ENCODE data around the gene IL1RAPL2.

IL1RAPL2 gene

DNA sequence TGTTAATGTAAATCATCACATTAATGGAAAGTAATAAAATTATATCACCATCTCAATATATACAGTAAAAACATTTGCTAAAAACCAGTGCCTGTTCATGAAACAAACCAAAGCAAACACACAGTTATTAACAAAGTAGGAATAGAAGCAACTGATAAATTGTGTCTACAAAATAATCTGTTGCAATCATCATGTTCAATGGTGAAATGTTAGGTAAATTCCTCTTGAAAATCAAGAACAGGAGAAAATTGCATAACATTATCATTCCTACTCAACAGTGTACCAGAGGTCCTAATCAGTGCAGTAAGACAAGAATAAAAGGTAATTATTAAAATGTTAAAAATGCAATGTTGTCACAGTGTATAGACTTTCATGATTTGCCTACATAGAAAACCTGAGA lies 402.2 kb downstream of the IL1RAPL2 start:
- in situ Hi-C loops (cut with HindIII; ENCODE audit: low pct_ligation_motif_present, low sequenced_read_pairs): no loop called here
- Histone ChIP-seq H3K27me3 (replicated peaks) (no peaks in the 10 kb centered on the region), H3K36me3 (replicated peaks) (no peaks in the 10 kb centered on the region), H3K4me3 (ENCODE audit: low read depth, low read length) (no peak overlapping the region), H3K27ac (no peak overlapping the region)
- DNase-seq: no peak
- TF ChIP-seq CTCF (IDR thresholded peaks at IDR 0.05; ENCODE audit: low read depth, low read length, missing control alignments): no peak

GRCh38 chrX:104972737-104973136 lies 406.7 kb downstream of the IL1RAPL2 start:
- DNase-seq: no peak
- no peak for TF ChIP-seq CTCF (IDR thresholded peaks at IDR 0.05; ENCODE audit: low read depth, low read length, missing control alignments)
- Histone ChIP-seq H3K27me3 (replicated peaks) (no peaks in the 10 kb centered on the region), H3K36me3 (replicated peaks) (no peaks in the 10 kb centered on the region), H3K4me3 (ENCODE audit: low read depth, low read length) (no peak overlapping the region), H3K27ac (no peak overlapping the region)
- in situ Hi-C loops (cut with HindIII; ENCODE audit: low pct_ligation_motif_present, low sequenced_read_pairs): no loop called here

DNA sequence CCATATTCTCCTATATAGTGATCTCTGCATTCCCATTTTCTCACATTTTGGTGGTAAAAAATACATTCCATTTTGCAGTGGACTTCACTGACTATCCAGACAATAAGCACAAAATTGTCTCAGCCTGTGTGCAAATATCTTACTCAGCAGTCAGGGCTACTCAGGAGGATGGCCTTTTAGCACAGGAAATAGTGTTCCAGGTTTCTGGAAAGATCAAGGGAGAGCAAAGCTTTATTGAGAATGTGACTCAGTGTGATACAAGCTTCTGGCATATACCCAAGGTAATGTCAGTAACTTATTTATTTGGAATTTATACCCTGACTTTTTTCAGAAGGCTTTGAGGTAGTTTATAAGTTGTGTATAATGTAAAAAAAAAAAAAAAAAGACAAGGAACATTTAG lies 421.1 kb downstream of the IL1RAPL2 start:
- in situ Hi-C loops (cut with HindIII; ENCODE audit: low pct_ligation_motif_present, low sequenced_read_pairs): no loop called here
- Histone ChIP-seq H3K4me3 (ENCODE audit: low read depth, low read length) (no peak overlapping the region), H3K27ac (no peak overlapping the region), H3K36me3 (replicated peaks) (no peaks in the 10 kb centered on the region), H3K27me3 (replicated peaks) (no peaks in the 10 kb centered on the region)
- DNase-seq: no peak
- TF ChIP-seq CTCF (IDR thresholded peaks at IDR 0.05; ENCODE audit: low read depth, low read length, missing control alignments): no peak

GRCh38 chrX:104988038-104988437 lies 422.0 kb downstream of the IL1RAPL2 start:
- H3K4me3 ChIP-seq (ENCODE audit: low read depth, low read length): no peak overlapping the region
- TF ChIP-seq CTCF (IDR thresholded peaks at IDR 0.05; ENCODE audit: low read depth, low read length, missing control alignments): no peak
- H3K36me3 ChIP-seq (replicated peaks): no peaks in the 10 kb centered on the region
- H3K27me3 ChIP-seq (replicated peaks): no peaks in the 10 kb centered on the region
- DNase-seq: no peak
- in situ Hi-C loops (cut with HindIII; ENCODE audit: low pct_ligation_motif_present, low sequenced_read_pairs): no loop called here
- no peak overlapping the region for H3K27ac ChIP-seq

GRCh38 chrX:104995546-104995945 lies 429.5 kb downstream of the IL1RAPL2 start:
- in situ Hi-C loops (cut with HindIII; ENCODE audit: low pct_ligation_motif_present, low sequenced_read_pairs): no loop called here
- no peak for DNase-seq
- Histone ChIP-seq H3K36me3 (replicated peaks) (no peaks in the 10 kb centered on the region), H3K27ac (no peak overlapping the region), H3K27me3 (replicated peaks) (no peaks in the 10 kb centered on the region), H3K4me3 (ENCODE audit: low read depth, low read length) (no peak overlapping the region)
- TF ChIP-seq CTCF (IDR thresholded peaks at IDR 0.05; ENCODE audit: low read depth, low read length, missing control alignments): no peak

- H3K36me3 ChIP-seq (replicated peaks): no peaks in the 10 kb centered on the region
- no peaks in the 10 kb centered on the region for H3K27me3 ChIP-seq (replicated peaks)
- no peak overlapping the region for H3K4me3 ChIP-seq (ENCODE audit: low read depth, low read length)
- no peak for DNase-seq
- in situ Hi-C loops (cut with HindIII; ENCODE audit: low pct_ligation_motif_present, low sequenced_read_pairs): no loop called here
- TF ChIP-seq CTCF (IDR thresholded peaks at IDR 0.05; ENCODE audit: low read depth, low read length, missing control alignments): no peak
- H3K27ac ChIP-seq: no peak overlapping the region
Measured at GRCh38 chrX:105006103-105006502, 440.1 kb downstream of the IL1RAPL2 start.
